Measurements from ENCODE around the gene PDLIM7. TPM values are rescaled to one million over a fixed set of nuclear protein-coding genes. Genes with fewer than 3 reads are reported as not detected.

The PDLIM7 gene
- polyA plus RNA-seq, 1 donor from 2014 or later: 21.0 TPM

GRCh38 chr5:177529247-177530203, 32.1 kb upstream of the PDLIM7 start:
- no peaks in the 10 kb centered on the region for H3K79me2 ChIP-seq (replicated peaks; ENCODE audit: insufficient read depth, low read length)
- no peak overlapping the region for H3K27ac ChIP-seq (ENCODE audit: low read length)
- no peaks in the 10 kb centered on the region for H3K36me3 ChIP-seq (ENCODE audit: insufficient read depth, low read length)
- H3F3A ChIP-seq (ENCODE audit: insufficient read depth, low read length, poor library complexity, severe bottlenecking): no peaks in the 10 kb centered on the region
- no peaks in the 10 kb centered on the region for H3K9me2 ChIP-seq (ENCODE audit: insufficient read depth, low read length)
- no peaks in the 10 kb centered on the region for H3K27me3 ChIP-seq (ENCODE audit: insufficient read depth, low read depth, low read length)
- no peak overlapping the region for H3K4me3 ChIP-seq (ENCODE audit: low read length)
- H4K20me1 ChIP-seq (ENCODE audit: insufficient read depth): no peaks in the 10 kb centered on the region
- H2AFZ ChIP-seq (ENCODE audit: low read depth, low read length): no peak overlapping the region
- H3K9ac ChIP-seq (ENCODE audit: low read length): no peak overlapping the region
- no peak overlapping the region for H3K4me2 ChIP-seq (ENCODE audit: low read length)
- H3K9me3 ChIP-seq (ENCODE audit: low read length): no peaks in the 10 kb centered on the region
- no peak for TF ChIP-seq RAD21 (conservative IDR thresholded peaks at IDR 0.05)
- TF ChIP-seq POLR2AphosphoS5 (IDR thresholded peaks at IDR 0.05): no peak
- TF ChIP-seq TAF1 (IDR thresholded peaks at IDR 0.05; ENCODE audit: low read depth): no peak
- TF ChIP-seq EZH2 (IDR thresholded peaks at IDR 0.05; ENCODE audit: borderline replicate concordance, insufficient read depth, low read length, poor library complexity, severe bottlenecking): no peak
- no peak for TF ChIP-seq SMC3 (conservative IDR thresholded peaks at IDR 0.05; ENCODE audit: poor library complexity)
- TF ChIP-seq MXI1 (conservative IDR thresholded peaks at IDR 0.05; ENCODE audit: poor library complexity, severe bottlenecking): no peak
- TF ChIP-seq CTCF (IDR thresholded peaks at IDR 0.05; ENCODE audit: poor library complexity, severe bottlenecking): no peak
- TF ChIP-seq REST (IDR thresholded peaks at IDR 0.05; ENCODE audit: borderline replicate concordance): no peak
- no peak for TF ChIP-seq EP300 (conservative IDR thresholded peaks at IDR 0.05; ENCODE audit: poor library complexity, severe bottlenecking)

DNA sequence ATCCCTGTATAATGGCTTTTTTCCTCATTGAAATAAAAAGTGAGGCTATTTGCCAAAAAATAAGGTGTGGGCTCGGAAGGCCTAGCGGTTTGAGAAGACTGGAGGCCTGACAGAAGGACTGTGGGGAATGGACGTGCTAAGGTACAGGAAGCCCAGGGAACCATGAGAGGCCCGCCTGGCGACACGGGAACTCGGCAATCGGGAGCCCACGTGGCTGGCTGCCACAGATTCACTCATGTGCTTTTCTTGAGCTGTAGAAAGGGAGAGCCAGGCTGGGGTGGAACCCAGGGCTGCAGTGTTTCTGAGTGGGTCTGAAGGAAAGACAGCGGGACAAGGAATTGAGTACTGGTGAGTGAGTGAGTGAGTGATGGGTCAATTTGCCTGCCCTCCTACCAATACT, 31.2 kb upstream of the PDLIM7 start:
- Histone ChIP-seq H3K4me2 (ENCODE audit: low read length) (no peak overlapping the region), H3K36me3 (ENCODE audit: insufficient read depth, low read length) (no peaks in the 10 kb centered on the region), H2AFZ (ENCODE audit: low read depth, low read length) (no peak overlapping the region), H3K9me2 (ENCODE audit: insufficient read depth, low read length) (no peaks in the 10 kb centered on the region), H3K4me3 (ENCODE audit: low read length) (no peak overlapping the region), H3K9me3 (ENCODE audit: low read length) (no peaks in the 10 kb centered on the region), H3K27ac (ENCODE audit: low read length) (no peak overlapping the region), H3K79me2 (replicated peaks; ENCODE audit: insufficient read depth, low read length) (no peaks in the 10 kb centered on the region), H4K20me1 (ENCODE audit: insufficient read depth) (no peaks in the 10 kb centered on the region), H3K27me3 (ENCODE audit: insufficient read depth, low read depth, low read length) (no peaks in the 10 kb centered on the region), H3F3A (ENCODE audit: insufficient read depth, low read length, poor library complexity, severe bottlenecking) (no peaks in the 10 kb centered on the region), H3K9ac (ENCODE audit: low read length) (no peak overlapping the region)
- TF ChIP-seq EZH2 (IDR thresholded peaks at IDR 0.05; ENCODE audit: borderline replicate concordance, insufficient read depth, low read length, poor library complexity, severe bottlenecking): no peak
- TF ChIP-seq MXI1 (conservative IDR thresholded peaks at IDR 0.05; ENCODE audit: poor library complexity, severe bottlenecking): no peak
- no peak for TF ChIP-seq EP300 (conservative IDR thresholded peaks at IDR 0.05; ENCODE audit: poor library complexity, severe bottlenecking)
- TF ChIP-seq RAD21 (conservative IDR thresholded peaks at IDR 0.05): no peak
- TF ChIP-seq REST (IDR thresholded peaks at IDR 0.05; ENCODE audit: borderline replicate concordance): no peak
- no peak for TF ChIP-seq POLR2AphosphoS5 (IDR thresholded peaks at IDR 0.05)
- TF ChIP-seq TAF1 (IDR thresholded peaks at IDR 0.05; ENCODE audit: low read depth): no peak
- no peak for TF ChIP-seq CTCF (IDR thresholded peaks at IDR 0.05; ENCODE audit: poor library complexity, severe bottlenecking)
- TF ChIP-seq SMC3 (conservative IDR thresholded peaks at IDR 0.05; ENCODE audit: poor library complexity): no peak

Data from neural cell (in vitro differentiated cells).